Prostate gland (tissue), 2 donors: ENCODE measurements around the gene TRAPPC3. TPM values are rescaled to one million over a fixed set of nuclear protein-coding genes. Genes with fewer than 3 reads are reported as not detected.

ENCODE experiments used
- DNase-seq: peaks from one replicate; pipeline ENCODE4 v3.0.0-alpha.2; 2019; ENCODE audit warnings: low spot score
- H3K27ac ChIP-seq, 2 donors: fragments of 200-600 bp; sonication (generic); 2 replicates each; pipeline ENCODE4 v1.5.1; 2017 to 2019
- H3K27me3 ChIP-seq: fragments of 200-600 bp; sonication (generic); replicated peaks from 2 replicates; pipeline ENCODE4 v1.5.1; 2019; ENCODE audit not compliant: insufficient read depth
- H3K36me3 ChIP-seq, 2 donors: fragments of 200-600 bp; sonication (generic); 1 replicate in 1 of 2; 2 replicates in 1 of 2; pipeline versions ENCODE4 v1.5.1 to v1.8.1; 2017 to 2019
- H3K4me1 ChIP-seq: fragments of 200-600 bp; sonication (generic); replicated peaks from 2 replicates; pipeline ENCODE4 v1.5.1; 2019
- H3K4me3 ChIP-seq, 2 donors: fragments of 200-600 bp; sonication (generic); 2 replicates each; pipeline ENCODE4 v1.5.1; 2017 to 2019
- H3K9me3 ChIP-seq: fragments of 200-600 bp; sonication (generic); 2 replicates; pipeline ENCODE4 v1.5.1; 2017
- POLR2A ChIP-seq: fragments of 450-650 bp; IDR thresholded peaks from one replicate; pipeline ENCODE4 v1.6.1; 2016; ENCODE audit warnings: antibody characterized with exemption, mild to moderate bottlenecking
- POLR2AphosphoS5 ChIP-seq: sonication (generic); formaldehyde crosslinking; IDR thresholded peaks from one replicate; pipeline ENCODE4 v1.6.1; 2017; ENCODE audit warnings: antibody characterized with exemption
- WGBS: methylation state at CpG from one replicate; pipeline ENCODE4 v1.1.5; 2018; 5-methylcytosine and 5-hydroxymethylcytosine counted together
- intact Hi-C: fragments of 100-400 bp; cut with DNase I; formaldehyde crosslinking; loops from one replicate; pipeline ENCODE4 v1.14.2; 2022
- total RNA-seq, 2 donors: library from RNA; depleted of rRNA; stranded (reverse); fragments of >200 nt; gene quantifications; one replicate each; pipeline ENCODE4 v1.1.0, GENCODE V29; 2016
- TF ChIP-seq, protein P1 (sequence below), 4 experiments: fragments of 200-600 bp in 2 of 4; fragments of 450-650 bp in 2 of 4; sonication (generic) in 2 of 4; IDR thresholded peaks; 1 replicate in 3 of 4; 2 replicates in 1 of 4; pipeline ENCODE4 v1.5.1; 2016 to 2019; ENCODE audit warnings: antibody characterized with exemption in 4 of 4, mild to moderate bottlenecking in 2 of 4, moderate library complexity in 2 of 4

The TRAPPC3 gene
- total RNA-seq, 2 donors from 2014 or later = 90.0 to 92.5 TPM

DNA sequence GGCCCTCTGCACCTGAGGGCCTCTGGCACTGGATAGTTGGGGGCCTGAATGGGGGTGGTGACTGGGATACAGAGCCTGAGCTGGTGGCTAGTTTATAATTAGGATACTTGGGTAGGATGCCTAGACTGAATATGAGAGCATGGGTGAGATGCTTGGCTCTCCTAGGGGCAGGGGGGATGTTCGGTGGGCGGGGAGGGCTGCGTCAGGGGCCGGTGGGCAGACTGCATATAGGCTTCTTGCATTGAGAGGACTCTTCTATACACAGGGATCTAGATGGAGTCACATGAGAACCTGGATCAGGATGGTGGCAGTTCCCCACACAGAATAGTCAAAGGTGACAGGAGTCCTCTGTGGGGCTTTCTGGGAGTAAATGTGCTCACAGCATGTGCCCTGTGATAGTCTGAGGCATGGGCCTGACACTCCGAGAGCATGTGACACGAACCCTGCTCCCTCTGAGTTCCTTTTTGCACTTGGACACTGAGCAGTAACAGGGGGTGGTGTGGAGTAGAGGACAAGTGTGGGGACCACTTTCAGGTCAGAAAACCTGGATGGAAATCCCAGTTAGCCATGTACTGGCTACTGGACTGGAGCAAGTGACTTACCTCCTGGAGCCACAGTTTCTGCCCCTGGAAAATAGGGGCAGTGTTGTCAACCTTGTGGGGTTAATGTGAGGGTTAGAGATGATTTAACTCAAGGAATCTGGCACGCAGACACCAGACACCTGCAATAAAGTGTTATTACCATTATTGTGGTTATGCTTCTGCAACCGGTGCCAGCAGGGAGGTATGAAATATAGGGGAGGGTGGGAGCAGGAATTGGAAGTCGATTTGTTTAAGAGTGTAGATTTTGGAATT, 8.9 kb upstream of the TRAPPC3 start:
- H3K27me3 ChIP-seq = no peaks in the 10 kb centered on the region
- peaks cover 61% of the 10 kb centered on the region for H3K4me1 ChIP-seq
- H3K9me3 ChIP-seq = no peaks in the 10 kb centered on the region
- no peak for DNase-seq
- H3K4me3 ChIP-seq = peak overlapping the region; percentile 100
- no peaks in the 10 kb centered on the region for H3K36me3 ChIP-seq
- WGBS = 41% methylated on average over 9 of the region's 9 CpGs
- peak overlapping the region; percentile 99 to 100 for H3K27ac ChIP-seq
- no peak for TF ChIP-seq POLR2AphosphoS5
- TF ChIP-seq POLR2A = no peak
- TF ChIP-seq, protein P1, sequence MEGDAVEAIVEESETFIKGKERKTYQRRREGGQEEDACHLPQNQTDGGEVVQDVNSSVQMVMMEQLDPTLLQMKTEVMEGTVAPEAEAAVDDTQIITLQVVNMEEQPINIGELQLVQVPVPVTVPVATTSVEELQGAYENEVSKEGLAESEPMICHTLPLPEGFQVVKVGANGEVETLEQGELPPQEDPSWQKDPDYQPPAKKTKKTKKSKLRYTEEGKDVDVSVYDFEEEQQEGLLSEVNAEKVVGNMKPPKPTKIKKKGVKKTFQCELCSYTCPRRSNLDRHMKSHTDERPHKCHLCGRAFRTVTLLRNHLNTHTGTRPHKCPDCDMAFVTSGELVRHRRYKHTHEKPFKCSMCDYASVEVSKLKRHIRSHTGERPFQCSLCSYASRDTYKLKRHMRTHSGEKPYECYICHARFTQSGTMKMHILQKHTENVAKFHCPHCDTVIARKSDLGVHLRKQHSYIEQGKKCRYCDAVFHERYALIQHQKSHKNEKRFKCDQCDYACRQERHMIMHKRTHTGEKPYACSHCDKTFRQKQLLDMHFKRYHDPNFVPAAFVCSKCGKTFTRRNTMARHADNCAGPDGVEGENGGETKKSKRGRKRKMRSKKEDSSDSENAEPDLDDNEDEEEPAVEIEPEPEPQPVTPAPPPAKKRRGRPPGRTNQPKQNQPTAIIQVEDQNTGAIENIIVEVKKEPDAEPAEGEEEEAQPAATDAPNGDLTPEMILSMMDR (IDR thresholded peaks at IDR 0.05) = no peak
- intact Hi-C loops = loop anchor here (5.0 kb wide), 1 partner anchor 229 kb away; the partner anchor contains the start of gene STK40

GRCh38 chr1:36157115-36157903, 8.0 kb upstream of the TRAPPC3 start:
- H3K4me3 ChIP-seq = peak overlapping the region; percentile 100
- WGBS = 3% methylated on average over 9 of the region's 9 CpGs
- no peak for DNase-seq
- intact Hi-C loops = loop anchor here (5.0 kb wide), 1 partner anchor 230 kb away; the partner anchor contains the start of gene STK40
- H3K27me3 ChIP-seq = no peaks in the 10 kb centered on the region
- H3K27ac ChIP-seq = peak overlapping the region; percentile 99 to 100
- no peaks in the 10 kb centered on the region for H3K36me3 ChIP-seq
- H3K9me3 ChIP-seq = no peaks in the 10 kb centered on the region
- peaks cover 53% of the 10 kb centered on the region for H3K4me1 ChIP-seq
- TF ChIP-seq POLR2AphosphoS5 (peak; percentile 6), POLR2A (no peak)
- TF ChIP-seq, protein P1 (IDR thresholded peaks at IDR 0.05) = no peak

GRCh38 chr1:36156329-36157114, 7.2 kb upstream of the TRAPPC3 start:
- peak overlapping the region; percentile 100 for H3K4me3 ChIP-seq
- H3K4me1 ChIP-seq = peaks cover 45% of the 10 kb centered on the region
- peak overlapping the region; percentile 99 to 100 for H3K27ac ChIP-seq
- intact Hi-C loops = loop anchor here (5.0 kb wide), 1 partner anchor 231 kb away; the partner anchor contains the start of gene STK40
- DNase-seq = peak; percentile 67
- H3K36me3 ChIP-seq = no peaks in the 10 kb centered on the region
- TF ChIP-seq, protein P1 (IDR thresholded peaks at IDR 0.05) = no peak
- TF ChIP-seq POLR2AphosphoS5 (peak; percentile 57), POLR2A (peak; percentile 54)
- WGBS = 1% methylated on average over 50 of the region's 69 CpGs
- no peaks in the 10 kb centered on the region for H3K27me3 ChIP-seq
- H3K9me3 ChIP-seq = no peaks in the 10 kb centered on the region

- TF ChIP-seq, protein P1 (IDR thresholded peaks at IDR 0.05) = peak in 1 of 4 experiments; percentile 24
- TF ChIP-seq POLR2A (peak; percentile 87), POLR2AphosphoS5 (peak; percentile 82)
- peak; percentile 81 for DNase-seq
- H3K4me3 ChIP-seq = peak within 1 kb of the TSS; percentile 100
- no peaks in the 10 kb centered on the region for H3K36me3 ChIP-seq
- under 1% methylated on average over 33 of the region's 88 CpGs for WGBS
- no peaks in the 10 kb centered on the region for H3K9me3 ChIP-seq
- intact Hi-C loops = loop anchor here (5.0 kb wide), 1 partner anchor 232 kb away; the partner anchor contains the start of gene STK40
- peaks cover 40% of the 10 kb centered on the region for H3K4me1 ChIP-seq
- peak within 1 kb of the TSS; percentile 99 to 100 for H3K27ac ChIP-seq
- no peaks in the 10 kb centered on the region for H3K27me3 ChIP-seq
Observed at GRCh38 chr1:36155408-36156328, 6.4 kb upstream of the TRAPPC3 start, which contains the start of gene MAP7D1. TSS of gene MAP7D1 (plus strand) at chr1:36156160. CDS start at chr1:36156418, 258 bp downstream.
